Epithelial cell of esophagus (primary cell): ENCODE data around the gene MARCHF10.

Experiments
- DNase-seq: peaks from one replicate; pipeline ENCODE4 v3.0.0; 2010; ENCODE audit warnings: low read depth
- H3K4me3 ChIP-seq: 2 replicates; pipeline ENCODE4 v1.5.1; 2011; ENCODE audit warnings: mild to moderate bottlenecking, low read length, control low read depth
- CTCF ChIP-seq: IDR thresholded peaks from 2 replicates; pipeline ENCODE4 v1.5.1; 2011; ENCODE audit warnings: low read depth, mild to moderate bottlenecking, low read length, control low read depth, inconsistent platforms; ENCODE audit not compliant: insufficient read depth; ENCODE audit errors: missing control alignments

Gene MARCHF10

GRCh38 chr17:62713086-62713881 is 94.8 kb downstream of the MARCHF10 start:
- DNase-seq, result no peak
- no peak for TF ChIP-seq CTCF
- H3K4me3 ChIP-seq, result no peak overlapping the region

GRCh38 chr17:62712171-62712581 is 95.9 kb downstream of the MARCHF10 start:
- no peak for TF ChIP-seq CTCF
- H3K4me3 ChIP-seq, result no peak overlapping the region
- DNase-seq, result no peak

GRCh38 chr17:62708587-62708986 is 99.5 kb downstream of the MARCHF10 start:
- H3K4me3 ChIP-seq, result no peak overlapping the region
- no peak for TF ChIP-seq CTCF
- DNase-seq, result no peak

GRCh38 chr17:62707425-62707739 is 100.7 kb downstream of the MARCHF10 start:
- no peak for DNase-seq
- no peak for TF ChIP-seq CTCF

GRCh38 chr17:62706598-62707424 is 101.3 kb downstream of the MARCHF10 start:
- no peak overlapping the region for H3K4me3 ChIP-seq
- DNase-seq, result no peak
- no peak for TF ChIP-seq CTCF

More at GRCh38 chr17:62707425-62707739, 100.7 kb downstream of the MARCHF10 start:
- H3K4me3 ChIP-seq, result no peak overlapping the region

GRCh38 chr17:62705778-62706597 is 102.1 kb downstream of the MARCHF10 start:
- no peak for TF ChIP-seq CTCF
- H3K4me3 ChIP-seq, result peak overlapping the region; percentile 50
- no peak for DNase-seq
